GM12875 (cell line): Measurements from ENCODE around the gene LRP1B.

Source experiments
- H3K4me3 ChIP-seq: one replicate; pipeline ENCODE4 v1.5.1; 2011; ENCODE audit warnings: low read depth, low read length, control low read depth
- CTCF ChIP-seq: IDR thresholded peaks from 2 replicates; pipeline ENCODE4 v1.5.1; 2011; ENCODE audit warnings: low read depth, mild to moderate bottlenecking, control low read depth, inconsistent platforms, low read length, moderate library complexity, borderline replicate concordance; ENCODE audit not compliant: insufficient read depth

The LRP1B gene

GRCh38 chr2:140203347-140203746 is 1927.5 kb downstream of the LRP1B start:
- H3K4me3 ChIP-seq = no peak overlapping the region
- no peak for TF ChIP-seq CTCF

- no peak overlapping the region for H3K4me3 ChIP-seq
- no peak for TF ChIP-seq CTCF
Measured at GRCh38 chr2:140201572-140201971, 1929.2 kb downstream of the LRP1B start.

GRCh38 chr2:140200764-140201163 is 1930.1 kb downstream of the LRP1B start:
- TF ChIP-seq CTCF = no peak
- no peak overlapping the region for H3K4me3 ChIP-seq

- H3K4me3 ChIP-seq = no peak overlapping the region
Measured at GRCh38 chr2:140200307-140200706, 1930.5 kb downstream of the LRP1B start.

GRCh38 chr2:140199312-140199711 is 1931.5 kb downstream of the LRP1B start:
- TF ChIP-seq CTCF = no peak

More at GRCh38 chr2:140200307-140200706, 1930.5 kb downstream of the LRP1B start:
- no peak for TF ChIP-seq CTCF

GRCh38 chr2:140187086-140187485 is 1943.7 kb downstream of the LRP1B start:
- TF ChIP-seq CTCF = no peak

More at GRCh38 chr2:140199312-140199711, 1931.5 kb downstream of the LRP1B start:
- no peak overlapping the region for H3K4me3 ChIP-seq

GRCh38 chr2:140186313-140186712 is 1944.5 kb downstream of the LRP1B start:
- no peak for TF ChIP-seq CTCF
- no peak overlapping the region for H3K4me3 ChIP-seq

More at GRCh38 chr2:140187086-140187485, 1943.7 kb downstream of the LRP1B start:
- H3K4me3 ChIP-seq = no peak overlapping the region
